ENCODE results near the gene HS3ST1.
"Not testable (repeated sequence)": the region's sequence is repeated elsewhere in the genome, so short reads cannot be mapped to it uniquely, and the experiment has no call there.

Gene HS3ST1

GRCh38 chr4:11399461-11399971, 29.2 kb downstream of the HS3ST1 start:
- DNase-seq (ENCODE audit: low read depth): no peak

GRCh38 chr4:11397819-11398610, 30.7 kb downstream of the HS3ST1 start:
- no peak for DNase-seq (ENCODE audit: low read depth)

- no peak for DNase-seq (ENCODE audit: low read depth)
These were observed 31.5 kb downstream of the HS3ST1 start for GRCh38 chr4:11397146-11397545.

GRCh38 chr4:11393551-11393950, 35.1 kb downstream of the HS3ST1 start:
- no peak for DNase-seq (ENCODE audit: low read depth)

GRCh38 chr4:11384072-11384471, 44.6 kb downstream of the HS3ST1 start:
- DNase-seq (ENCODE audit: low read depth): not testable (repeated sequence)

GRCh38 chr4:11376571-11376970, 52.1 kb downstream of the HS3ST1 start:
- DNase-seq (ENCODE audit: low read depth): no peak

- DNase-seq (ENCODE audit: low read depth): no peak
These were observed 52.5 kb downstream of the HS3ST1 start for GRCh38 chr4:11376146-11376545.

GRCh38 chr4:11368701-11369115, 60.0 kb downstream of the HS3ST1 start:
- DNase-seq (ENCODE audit: low read depth): no peak

GRCh38 chr4:11367371-11367770, 61.3 kb downstream of the HS3ST1 start:
- no peak for DNase-seq (ENCODE audit: low read depth)

GRCh38 chr4:11366859-11367258, 61.8 kb downstream of the HS3ST1 start:
- DNase-seq (ENCODE audit: low read depth): no peak

- no peak for DNase-seq (ENCODE audit: low read depth)
These were observed 63.7 kb downstream of the HS3ST1 start for GRCh38 chr4:11365039-11365438.

GRCh38 chr4:11359591-11359990, 69.1 kb downstream of the HS3ST1 start:
- no peak for DNase-seq (ENCODE audit: low read depth)

- no peak for DNase-seq (ENCODE audit: low read depth)
These were observed 73.5 kb downstream of the HS3ST1 start for GRCh38 chr4:11355226-11355625.

- no peak for DNase-seq (ENCODE audit: low read depth)
These were observed 74.2 kb downstream of the HS3ST1 start for GRCh38 chr4:11354531-11354930.

GRCh38 chr4:11348449-11349088, 80.1 kb downstream of the HS3ST1 start:
- DNase-seq (ENCODE audit: low read depth): no peak

- no peak for DNase-seq (ENCODE audit: low read depth)
These were observed 83.8 kb downstream of the HS3ST1 start for GRCh38 chr4:11344916-11345315.

- no peak for DNase-seq (ENCODE audit: low read depth)
These were observed 85.2 kb downstream of the HS3ST1 start for GRCh38 chr4:11343536-11343935.
